OCI-LY7 (cell line): ENCODE measurements around the gene ATE1. TPM values are rescaled to one million over a fixed set of nuclear protein-coding genes. Genes with fewer than 3 reads are reported as not detected.

Experiments used
- BruUV-seq: library from RNA; stranded (reverse); fragments of 400-500 nt; replicated peaks from 2 replicates; lab custom pipeline; 2021; lab: Mats Ljungman, UMichigan
- CTCF ChIA-PET: fragments of 300-600 bp; sonication (Branson Sonifier 250); formaldehyde crosslinking; loops from one replicate; lab custom pipeline; 2022; ENCODE audit warnings: antibody characterized with exemption; ENCODE audit not compliant: unreplicated experiment; lab: Charles Lee
- POLR2A ChIA-PET: fragments of 300-600 bp; sonication (Branson Sonifier 250); formaldehyde crosslinking; loops from one replicate; lab custom pipeline; 2022; ENCODE audit warnings: antibody characterized with exemption; lab: Charles Lee
- DNase-seq: peaks from one replicate; pipeline ENCODE4 v3.0.0-alpha.2; 2015; ENCODE audit warnings: low spot score
- H2AFZ ChIP-seq: fragments of 200-600 bp; sonication (generic), shearing (Covaris generic); 2 replicates; pipeline ENCODE4 v1.6.1; 2014; ENCODE audit warnings: mild to moderate bottlenecking, antibody characterized with exemption, low read length, moderate library complexity
- H3K27ac ChIP-seq: fragments of 200-600 bp; sonication (generic); 2 replicates; pipeline ENCODE4 v1.5.1; 2014; ENCODE audit warnings: mixed run types, low read depth, mild to moderate bottlenecking, moderate library complexity, low read length, inconsistent platforms; ENCODE audit not compliant: poor library complexity, severe bottlenecking
- H3K36me3 ChIP-seq: fragments of 200-600 bp; sonication (generic); 2 replicates; pipeline ENCODE4 v1.6.1; 2014; ENCODE audit warnings: mild to moderate bottlenecking, antibody characterized with exemption, low read length, moderate library complexity, mixed read lengths; ENCODE audit not compliant: insufficient read depth
- H3K4me1 ChIP-seq: fragments of 200-600 bp; sonication (generic); 2 replicates; pipeline ENCODE4 v1.5.1; 2014; ENCODE audit warnings: mild to moderate bottlenecking, low read length; ENCODE audit not compliant: insufficient read depth, poor library complexity, severe bottlenecking
- H3K4me2 ChIP-seq: fragments of 200-600 bp; sonication (generic); 2 replicates; pipeline ENCODE4 v1.6.1; 2014; ENCODE audit warnings: mild to moderate bottlenecking, low read length
- H3K4me3 ChIP-seq: fragments of 200-600 bp; sonication (generic); 2 replicates; pipeline ENCODE4 v1.5.1; 2014; ENCODE audit warnings: mild to moderate bottlenecking, low read depth, low read length; ENCODE audit not compliant: poor library complexity, severe bottlenecking
- H3K79me2 ChIP-seq: fragments of 200-600 bp; sonication (generic); 2 replicates; pipeline ENCODE4 v1.6.1; 2016; ENCODE audit warnings: low read depth, mild to moderate bottlenecking, low read length, moderate library complexity, mixed read lengths; ENCODE audit not compliant: insufficient read depth
- H3K9me2 ChIP-seq: fragments of 200-600 bp; sonication (generic); 2 replicates; pipeline ENCODE4 v1.6.1; 2016; ENCODE audit warnings: mild to moderate bottlenecking, low read length, mixed read lengths; ENCODE audit not compliant: insufficient read depth
- H3K9me3 ChIP-seq: fragments of 200-600 bp; sonication (generic); 2 replicates; pipeline ENCODE4 v1.6.1; 2014; ENCODE audit warnings: mild to moderate bottlenecking, mixed run types, low read length, mixed read lengths
- H4K20me1 ChIP-seq: fragments of 200-600 bp; sonication (generic); 2 replicates; pipeline ENCODE4 v1.6.1; 2014; ENCODE audit warnings: mild to moderate bottlenecking, antibody characterized with exemption, low read length, moderate library complexity, mixed read lengths; ENCODE audit not compliant: insufficient read depth
- EZH2phosphoT487 ChIP-seq: fragments of 200-600 bp; sonication (generic); IDR thresholded peaks from 2 replicates; pipeline ENCODE4 v1.6.1; 2018; ENCODE audit warnings: low read depth, borderline replicate concordance, mild to moderate bottlenecking, mixed run types, antibody characterized with exemption, low read length, moderate library complexity, mixed read lengths
- intact Hi-C: fragments of 100-400 bp; cut with micrococcal nuclease; formaldehyde crosslinking; loops from one replicate; pipeline ENCODE4 v1.10.0; 2022; ENCODE audit not compliant: unreplicated experiment
- total RNA-seq, 2 experiments: library from RNA; depleted of rRNA in 1 of 2; stranded (reverse); fragments of >200 nt in 1 of 2; shearing (Covaris generic) in 1 of 2; gene quantifications; 2 replicates each; pipeline ENCODE4 v1.2.3, GENCODE V29; 2014 to 2022
- TF ChIP-seq, protein P1 (sequence below): fragments of 200-600 bp; sonication (generic); conservative IDR thresholded peaks from 2 replicates; pipeline ENCODE4 v1.5.1; 2014; ENCODE audit warnings: mild to moderate bottlenecking, antibody characterized with exemption, low read length, moderate library complexity, mixed read lengths

The ATE1 gene
- total RNA-seq, 2 experiments from 2014 or later: 14.8 to 44.7 TPM

DNA sequence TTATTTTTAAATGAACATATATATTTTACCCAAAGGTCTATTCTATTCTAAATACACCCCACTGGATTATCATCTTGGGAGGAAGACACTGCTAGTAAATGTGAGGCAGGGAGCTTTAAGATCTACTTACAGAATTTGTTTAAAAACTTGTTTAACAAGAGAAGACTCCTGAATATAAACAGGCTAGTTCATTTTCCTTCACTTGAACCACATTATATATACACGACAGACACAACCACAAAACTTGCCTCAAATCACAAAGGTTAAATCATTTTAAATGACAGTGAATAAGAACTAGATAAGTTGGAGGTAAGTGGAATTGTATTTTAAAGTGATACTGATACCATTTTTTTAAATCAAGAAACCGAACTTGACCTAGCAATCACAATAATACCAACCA lies 109.2 kb downstream of the ATE1 start:
- ChIA-PET POLR2A (interaction anchor here (0.6 to 1.5 kb wide), 3 partner anchors 16 to 915 kb away, joined by 3 to 4 read pairs (median 3); no protein-coding TSS in a partner anchor), CTCF (no interaction called here)
- Histone ChIP-seq H3K79me2 (no peaks in the 10 kb centered on the region), H3K27ac (no peak overlapping the region), H3K9me3 (no peaks in the 10 kb centered on the region), H3K4me3 (no peak overlapping the region), H3K4me2 (no peak overlapping the region), H3K36me3 (no peaks in the 10 kb centered on the region; the same call in 1 of the 2 replicates), H3K4me1 (no peaks in the 10 kb centered on the region), H2AFZ (no peak overlapping the region), H3K9me2 (no peaks in the 10 kb centered on the region), H4K20me1 (no peaks in the 10 kb centered on the region)
- no peak for DNase-seq
- TF ChIP-seq EZH2phosphoT487: no peak
- TF ChIP-seq, protein P1, sequence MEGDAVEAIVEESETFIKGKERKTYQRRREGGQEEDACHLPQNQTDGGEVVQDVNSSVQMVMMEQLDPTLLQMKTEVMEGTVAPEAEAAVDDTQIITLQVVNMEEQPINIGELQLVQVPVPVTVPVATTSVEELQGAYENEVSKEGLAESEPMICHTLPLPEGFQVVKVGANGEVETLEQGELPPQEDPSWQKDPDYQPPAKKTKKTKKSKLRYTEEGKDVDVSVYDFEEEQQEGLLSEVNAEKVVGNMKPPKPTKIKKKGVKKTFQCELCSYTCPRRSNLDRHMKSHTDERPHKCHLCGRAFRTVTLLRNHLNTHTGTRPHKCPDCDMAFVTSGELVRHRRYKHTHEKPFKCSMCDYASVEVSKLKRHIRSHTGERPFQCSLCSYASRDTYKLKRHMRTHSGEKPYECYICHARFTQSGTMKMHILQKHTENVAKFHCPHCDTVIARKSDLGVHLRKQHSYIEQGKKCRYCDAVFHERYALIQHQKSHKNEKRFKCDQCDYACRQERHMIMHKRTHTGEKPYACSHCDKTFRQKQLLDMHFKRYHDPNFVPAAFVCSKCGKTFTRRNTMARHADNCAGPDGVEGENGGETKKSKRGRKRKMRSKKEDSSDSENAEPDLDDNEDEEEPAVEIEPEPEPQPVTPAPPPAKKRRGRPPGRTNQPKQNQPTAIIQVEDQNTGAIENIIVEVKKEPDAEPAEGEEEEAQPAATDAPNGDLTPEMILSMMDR: no peak
- no TSS peak for BruUV-seq
- intact Hi-C loops: no loop called here

DNA sequence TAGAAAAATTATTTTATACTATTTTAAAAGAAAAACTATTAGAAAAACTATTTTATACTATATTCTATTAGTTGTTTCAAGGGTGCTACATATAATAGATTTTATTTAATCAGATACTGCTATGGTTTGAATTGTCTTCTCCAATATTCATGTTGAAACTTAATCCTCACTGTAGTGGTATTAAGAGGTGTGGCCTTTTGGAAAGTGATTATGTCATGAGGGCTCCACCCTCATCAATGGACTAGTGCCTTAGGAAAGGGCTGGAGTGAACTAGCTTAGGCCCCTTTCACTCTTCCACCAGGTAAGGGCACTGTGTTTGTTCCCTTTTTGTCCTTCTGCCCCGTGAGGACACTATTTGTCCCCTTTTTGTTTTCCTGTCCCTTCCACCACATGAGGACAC lies 111.6 kb downstream of the ATE1 start:
- intact Hi-C loops: no loop called here
- Histone ChIP-seq H3K4me2 (no peak overlapping the region), H2AFZ (no peak overlapping the region), H3K9me3 (no peaks in the 10 kb centered on the region), H3K27ac (no peak overlapping the region), H3K4me3 (no peak overlapping the region), H3K79me2 (no peaks in the 10 kb centered on the region), H4K20me1 (no peaks in the 10 kb centered on the region; the same call in 1 of the 2 replicates), H3K36me3 (no peaks in the 10 kb centered on the region; the same call in 1 of the 2 replicates), H3K4me1 (no peaks in the 10 kb centered on the region), H3K9me2 (no peaks in the 10 kb centered on the region)
- TF ChIP-seq, protein P1: no peak
- TF ChIP-seq EZH2phosphoT487: no peak
- DNase-seq: no peak
- no TSS peak for BruUV-seq
- POLR2A ChIA-PET: interaction anchor here (0.9 to 1.3 kb wide), 2 partner anchors 8 to 9 kb away, joined by 3 to 4 read pairs; no protein-coding TSS in a partner anchor
- CTCF ChIA-PET: no interaction called here

DNA sequence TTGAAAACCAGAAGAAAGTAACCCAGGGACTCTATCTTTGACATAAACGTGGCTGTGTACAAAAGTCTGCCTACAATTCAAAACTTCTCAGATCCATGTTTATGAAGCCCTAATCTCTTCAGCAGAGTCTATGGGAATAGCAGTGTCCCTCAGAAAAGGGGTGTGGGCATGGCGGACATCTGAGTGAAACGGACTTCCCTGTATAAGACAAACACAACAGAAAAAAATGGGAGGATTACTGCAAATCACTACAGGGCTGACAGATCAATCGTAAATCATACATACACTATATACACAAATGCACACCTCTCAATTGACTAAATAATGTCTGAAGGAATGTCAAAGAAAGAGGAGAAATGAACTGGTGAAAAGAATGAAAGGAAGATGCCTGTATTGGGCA lies 114.0 kb downstream of the ATE1 start:
- Histone ChIP-seq H3K4me2 (no peak overlapping the region), H3K9me3 (no peaks in the 10 kb centered on the region), H4K20me1 (no peaks in the 10 kb centered on the region; the same call in 1 of the 2 replicates), H2AFZ (no peak overlapping the region), H3K79me2 (no peaks in the 10 kb centered on the region), H3K27ac (no peak overlapping the region), H3K9me2 (no peaks in the 10 kb centered on the region), H3K4me1 (no peaks in the 10 kb centered on the region), H3K36me3 (no peaks in the 10 kb centered on the region; the same call in 1 of the 2 replicates), H3K4me3 (no peak overlapping the region)
- BruUV-seq: no TSS peak
- TF ChIP-seq, protein P1: no peak
- no peak for TF ChIP-seq EZH2phosphoT487
- POLR2A ChIA-PET: no interaction called here
- CTCF ChIA-PET: no interaction called here
- no peak for DNase-seq
- intact Hi-C loops: no loop called here
